HCT116 (cell line): ENCODE measurements around the gene GORAB. TPM values are rescaled to one million over a fixed set of nuclear protein-coding genes. Genes with fewer than 3 reads are reported as not detected.

Source experiments
- ATAC-seq: fragments of 200-7000 bp; cut with Tn5 transposase; 2 replicates; pipeline ENCODE4 v1.9.1; 2020; ENCODE audit warnings: mild to moderate bottlenecking, moderate library complexity
- BruUV-seq: library from RNA; stranded (reverse); fragments of 400-500 nt; replicated peaks from 2 replicates; lab custom pipeline; 2021; lab: Mats Ljungman, UMichigan
- CTCF ChIA-PET: fragments of 300-600 bp; sonication (Branson Sonifier 250); formaldehyde crosslinking; loops from one replicate; lab custom pipeline; 2021; ENCODE audit warnings: antibody characterized with exemption; lab: Charles Lee
- POLR2A ChIA-PET: fragments of 300-600, 350-600 bp; sonication (Branson Sonifier 250); formaldehyde crosslinking; loops from one replicate; lab custom pipeline; 2021; ENCODE audit warnings: antibody characterized with exemption; lab: Charles Lee
- RAD21 ChIA-PET, 2 experiments: fragments of 300-600 bp; sonication (Branson Sonifier 250); formaldehyde crosslinking; loops; one replicate each; lab custom pipeline; 2023; ENCODE audit warnings: low total read pairs in 2 of 2; ENCODE audit not compliant: uncharacterized antibody in 2 of 2, unreplicated experiment in 2 of 2, low non-redundant PET in 1 of 2; lab: Charles Lee
- DNase-seq: peaks from one replicate; pipeline ENCODE4 v3.0.0-alpha.2; 2010; ENCODE audit warnings: low read depth, low spot score
- H2AFZ ChIP-seq: fragments of 200-600 bp; shearing (Covaris generic), sonication (generic); 2 replicates; pipeline ENCODE4 v1.6.1; 2017; ENCODE audit warnings: low read depth, mixed run types, mixed read lengths, antibody characterized with exemption, low read length; ENCODE audit not compliant: poor library complexity, severe bottlenecking
- H3K27ac ChIP-seq: 2 replicates; pipeline ENCODE4 v1.5.1; 2012; ENCODE audit warnings: low read depth, low read length
- H3K27me3 ChIP-seq: fragments of 200-600 bp; sonication (generic); 2 replicates; pipeline ENCODE4 v1.6.1; 2016; ENCODE audit warnings: mixed run types, low read length, mixed read lengths; ENCODE audit not compliant: insufficient read depth
- H3K36me3 ChIP-seq, 2 experiments: fragments of 200-500 bp in 1 of 2; fragments of 200-600 bp in 1 of 2; sonication (Bioruptor generic) in 1 of 2; sonication (generic) in 1 of 2; 2 replicates each; pipeline versions ENCODE4 v1.5.1 to v1.6.1; 2014 to 2016; ENCODE audit warnings: low read length in 2 of 2, inconsistent platforms in 1 of 2, mixed read lengths in 1 of 2, mixed run types in 1 of 2; ENCODE audit not compliant: insufficient read depth in 2 of 2, control insufficient read depth in 1 of 2
- H3K4me1 ChIP-seq, 2 experiments: fragments of 200-600 bp in 1 of 2; sonication (generic) in 1 of 2; 2 replicates each; pipeline versions ENCODE4 v1.5.1 to v1.6.1; 2012 to 2017; ENCODE audit warnings: low read length in 2 of 2, inconsistent platforms in 1 of 2, mild to moderate bottlenecking in 1 of 2, mixed read lengths in 1 of 2, mixed run types in 1 of 2, moderate library complexity in 1 of 2; ENCODE audit not compliant: insufficient read depth in 2 of 2, control insufficient read depth in 1 of 2
- H3K4me2 ChIP-seq: fragments of 200-600 bp; sonication (generic); 2 replicates; pipeline ENCODE4 v1.6.1; 2017; ENCODE audit warnings: mixed run types, low read length, mixed read lengths
- H3K4me3 ChIP-seq, 2 experiments: fragments of 200-600 bp in 1 of 2; sonication (generic) in 1 of 2; replicated peaks in 1 of 2; 2 replicates each; pipeline ENCODE4 v1.5.1; 2011 to 2016; ENCODE audit warnings: low read length in 2 of 2, control low read depth in 1 of 2, low read depth in 1 of 2, mild to moderate bottlenecking in 1 of 2, mixed read lengths in 1 of 2, mixed run types in 1 of 2
- H3K79me2 ChIP-seq: fragments of 200-600 bp; sonication (generic); 2 replicates; pipeline ENCODE4 v1.6.1; 2017; ENCODE audit warnings: mild to moderate bottlenecking, mixed run types, low read length, moderate library complexity, mixed read lengths; ENCODE audit not compliant: insufficient read depth
- H3K9ac ChIP-seq: fragments of 200-600 bp; sonication (generic); 2 replicates; pipeline ENCODE4 v1.6.1; 2016; ENCODE audit warnings: low read length, mixed read lengths
- H3K9me2 ChIP-seq: fragments of 200-600 bp; sonication (generic), shearing (Covaris generic); 2 replicates; pipeline ENCODE4 v1.6.1; 2017; ENCODE audit warnings: mixed run types, mild to moderate bottlenecking, moderate library complexity; ENCODE audit not compliant: insufficient read depth
- H3K9me3 ChIP-seq, 2 experiments: fragments of 200-500 bp in 1 of 2; fragments of 200-600 bp in 1 of 2; sonication (Bioruptor generic) in 1 of 2; sonication (generic) in 1 of 2; 2 replicates each; pipeline ENCODE4 v1.6.1; 2014 to 2017; ENCODE audit warnings: low read length in 2 of 2, mixed read lengths in 2 of 2, inconsistent platforms in 1 of 2, low read depth in 1 of 2, mild to moderate bottlenecking in 1 of 2, mixed run types in 1 of 2, moderate library complexity in 1 of 2; ENCODE audit not compliant: control insufficient read depth in 1 of 2, insufficient read depth in 1 of 2
- H4K20me1 ChIP-seq: fragments of 200-600 bp; sonication (generic), shearing (Covaris generic); 2 replicates; pipeline ENCODE4 v1.6.1; 2017; ENCODE audit warnings: mixed run types, mild to moderate bottlenecking, moderate library complexity; ENCODE audit not compliant: insufficient read depth
- ELF1 ChIP-seq: IDR thresholded peaks from 2 replicates; pipeline ENCODE4 v1.6.1; 2012; ENCODE audit warnings: low read depth, borderline replicate concordance
- EZH2 ChIP-seq: fragments of 200-600 bp; sonication (generic); IDR thresholded peaks from 2 replicates; pipeline ENCODE4 v1.6.1; 2017; ENCODE audit warnings: antibody characterized with exemption, mixed run types
- FOSL1 ChIP-seq: IDR thresholded peaks from 2 replicates; pipeline ENCODE4 v1.6.1; 2012; ENCODE audit warnings: low read depth
- JUND ChIP-seq: IDR thresholded peaks from 2 replicates; pipeline ENCODE4 v1.6.1; 2012
- POLR2A ChIP-seq: IDR thresholded peaks from 2 replicates; pipeline ENCODE4 v1.7.0; 2011; ENCODE audit warnings: borderline replicate concordance; ENCODE audit not compliant: insufficient read depth, insufficient read length; ENCODE audit errors: extremely low read depth
- POLR2AphosphoS5 ChIP-seq: IDR thresholded peaks from 2 replicates; pipeline ENCODE4 v1.6.1; 2011; ENCODE audit warnings: mild to moderate bottlenecking, low read depth, low read length, moderate library complexity
- RAD21 ChIP-seq: IDR thresholded peaks from 2 replicates; pipeline ENCODE4 v1.6.1; 2012; ENCODE audit warnings: low read depth, mild to moderate bottlenecking
- SIN3A ChIP-seq: IDR thresholded peaks from 2 replicates; pipeline ENCODE4 v1.6.1; 2012; ENCODE audit warnings: low read depth
- SP1 ChIP-seq: IDR thresholded peaks from 2 replicates; pipeline ENCODE4 v1.6.1; 2012; ENCODE audit warnings: low read depth
- SRF ChIP-seq: IDR thresholded peaks from 2 replicates; pipeline ENCODE4 v1.6.1; 2012; ENCODE audit warnings: low read depth
- TCF7L2 ChIP-seq: IDR thresholded peaks from 2 replicates; pipeline ENCODE4 v1.7.0; 2011; ENCODE audit warnings: borderline replicate concordance, inconsistent platforms; ENCODE audit not compliant: insufficient read depth, insufficient read length; ENCODE audit errors: extremely low read depth
- intact Hi-C: fragments of 100-400 bp; cut with micrococcal nuclease; formaldehyde crosslinking; loops from 2 replicates; pipeline ENCODE4 v1.10.0; 2022
- total RNA-seq: library from RNA; stranded (reverse); gene quantifications from one replicate; pipeline ENCODE4 v1.2.1, GENCODE V29; 2021; ENCODE audit not compliant: unreplicated experiment
- TF ChIP-seq, protein P1 (sequence below): IDR thresholded peaks from 2 replicates; pipeline ENCODE4 v1.6.1; 2012
- TF ChIP-seq, protein P2 (sequence below): IDR thresholded peaks from 2 replicates; pipeline ENCODE4 v1.6.1; 2012; ENCODE audit warnings: low read depth
- TF ChIP-seq, protein P3 (sequence below): IDR thresholded peaks from 2 replicates; pipeline ENCODE4 v1.6.1; 2011; ENCODE audit warnings: mild to moderate bottlenecking, low read length, moderate library complexity; ENCODE audit not compliant: insufficient replicate concordance; ENCODE audit errors: extremely low read depth

The GORAB gene
- total RNA-seq, 1 experiment from 2014 or later, result 7.5 TPM

DNA sequence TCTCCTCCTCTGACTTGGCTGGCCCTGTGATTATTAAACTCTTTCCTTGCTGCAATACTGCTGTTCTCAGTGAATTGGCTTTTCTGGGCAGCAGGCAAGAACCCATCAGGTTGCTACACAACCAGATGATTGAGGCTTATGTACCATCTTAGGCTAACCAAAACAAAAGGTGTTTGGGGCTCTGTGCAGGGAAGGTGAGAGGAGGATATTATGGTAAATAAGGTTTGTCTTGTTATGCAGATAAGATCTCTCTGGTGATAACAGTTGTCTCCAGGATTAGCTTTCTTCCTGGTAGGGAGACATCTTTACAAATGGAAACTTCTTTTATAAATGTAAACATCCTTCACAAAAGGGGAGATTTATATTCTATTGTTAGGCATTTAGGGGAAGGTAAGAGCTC, 44.5 kb upstream of the GORAB start:
- TF ChIP-seq, protein P1, sequence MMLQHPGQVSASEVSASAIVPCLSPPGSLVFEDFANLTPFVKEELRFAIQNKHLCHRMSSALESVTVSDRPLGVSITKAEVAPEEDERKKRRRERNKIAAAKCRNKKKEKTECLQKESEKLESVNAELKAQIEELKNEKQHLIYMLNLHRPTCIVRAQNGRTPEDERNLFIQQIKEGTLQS, result no peak
- TF ChIP-seq ELF1 (no peak), SP1 (no peak), POLR2AphosphoS5 (no peak), EZH2 (no peak), TCF7L2 (no peak), SRF (no peak), RAD21 (no peak), JUND (no peak), POLR2A (no peak), FOSL1 (no peak), SIN3A (no peak)
- TF ChIP-seq, protein P2, sequence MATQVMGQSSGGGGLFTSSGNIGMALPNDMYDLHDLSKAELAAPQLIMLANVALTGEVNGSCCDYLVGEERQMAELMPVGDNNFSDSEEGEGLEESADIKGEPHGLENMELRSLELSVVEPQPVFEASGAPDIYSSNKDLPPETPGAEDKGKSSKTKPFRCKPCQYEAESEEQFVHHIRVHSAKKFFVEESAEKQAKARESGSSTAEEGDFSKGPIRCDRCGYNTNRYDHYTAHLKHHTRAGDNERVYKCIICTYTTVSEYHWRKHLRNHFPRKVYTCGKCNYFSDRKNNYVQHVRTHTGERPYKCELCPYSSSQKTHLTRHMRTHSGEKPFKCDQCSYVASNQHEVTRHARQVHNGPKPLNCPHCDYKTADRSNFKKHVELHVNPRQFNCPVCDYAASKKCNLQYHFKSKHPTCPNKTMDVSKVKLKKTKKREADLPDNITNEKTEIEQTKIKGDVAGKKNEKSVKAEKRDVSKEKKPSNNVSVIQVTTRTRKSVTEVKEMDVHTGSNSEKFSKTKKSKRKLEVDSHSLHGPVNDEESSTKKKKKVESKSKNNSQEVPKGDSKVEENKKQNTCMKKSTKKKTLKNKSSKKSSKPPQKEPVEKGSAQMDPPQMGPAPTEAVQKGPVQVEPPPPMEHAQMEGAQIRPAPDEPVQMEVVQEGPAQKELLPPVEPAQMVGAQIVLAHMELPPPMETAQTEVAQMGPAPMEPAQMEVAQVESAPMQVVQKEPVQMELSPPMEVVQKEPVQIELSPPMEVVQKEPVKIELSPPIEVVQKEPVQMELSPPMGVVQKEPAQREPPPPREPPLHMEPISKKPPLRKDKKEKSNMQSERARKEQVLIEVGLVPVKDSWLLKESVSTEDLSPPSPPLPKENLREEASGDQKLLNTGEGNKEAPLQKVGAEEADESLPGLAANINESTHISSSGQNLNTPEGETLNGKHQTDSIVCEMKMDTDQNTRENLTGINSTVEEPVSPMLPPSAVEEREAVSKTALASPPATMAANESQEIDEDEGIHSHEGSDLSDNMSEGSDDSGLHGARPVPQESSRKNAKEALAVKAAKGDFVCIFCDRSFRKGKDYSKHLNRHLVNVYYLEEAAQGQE, result no peak
- TF ChIP-seq, protein P3, sequence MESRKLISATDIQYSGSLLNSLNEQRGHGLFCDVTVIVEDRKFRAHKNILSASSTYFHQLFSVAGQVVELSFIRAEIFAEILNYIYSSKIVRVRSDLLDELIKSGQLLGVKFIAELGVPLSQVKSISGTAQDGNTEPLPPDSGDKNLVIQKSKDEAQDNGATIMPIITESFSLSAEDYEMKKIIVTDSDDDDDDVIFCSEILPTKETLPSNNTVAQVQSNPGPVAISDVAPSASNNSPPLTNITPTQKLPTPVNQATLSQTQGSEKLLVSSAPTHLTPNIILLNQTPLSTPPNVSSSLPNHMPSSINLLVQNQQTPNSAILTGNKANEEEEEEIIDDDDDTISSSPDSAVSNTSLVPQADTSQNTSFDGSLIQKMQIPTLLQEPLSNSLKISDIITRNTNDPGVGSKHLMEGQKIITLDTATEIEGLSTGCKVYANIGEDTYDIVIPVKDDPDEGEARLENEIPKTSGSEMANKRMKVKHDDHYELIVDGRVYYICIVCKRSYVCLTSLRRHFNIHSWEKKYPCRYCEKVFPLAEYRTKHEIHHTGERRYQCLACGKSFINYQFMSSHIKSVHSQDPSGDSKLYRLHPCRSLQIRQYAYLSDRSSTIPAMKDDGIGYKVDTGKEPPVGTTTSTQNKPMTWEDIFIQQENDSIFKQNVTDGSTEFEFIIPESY, result no peak
- Histone ChIP-seq H3K9me3 (no peaks in the 10 kb centered on the region), H3K9me2 (no peaks in the 10 kb centered on the region), H3K4me2 (no peak overlapping the region), H3K79me2 (no peaks in the 10 kb centered on the region), H3K36me3 (no peaks in the 10 kb centered on the region), H3K4me3 (no peak overlapping the region), H3K9ac (no peak overlapping the region), H3K27me3 (no peaks in the 10 kb centered on the region), H4K20me1 (no peaks in the 10 kb centered on the region), H3K27ac (no peak overlapping the region), H3K4me1 (no peaks in the 10 kb centered on the region), H2AFZ (no peak overlapping the region)
- POLR2A ChIA-PET, result no interaction called here
- RAD21 ChIA-PET, result no interaction called here
- CTCF ChIA-PET, result no interaction called here
- intact Hi-C loops, result no loop called here
- ATAC-seq, result no peak
- no peak for DNase-seq
- no TSS peak for BruUV-seq
